Caki2 (cell line): Measurements from ENCODE around the gene ZBTB7B. TPM values are rescaled to one million over a fixed set of nuclear protein-coding genes. Genes with fewer than 3 reads are reported as not detected.

Source experiments
- DNase-seq: peaks from one replicate; pipeline ENCODE4 v3.0.0-alpha.2; 2015; ENCODE audit warnings: low read depth
- in situ Hi-C: cut with HindIII; loops from 2 replicates; pipeline ENCODE4 v1.10.0; 2016; ENCODE audit warnings: low sequenced_read_pairs, low pct_unique_long_range_greater_than_20kb, mixed read lengths
- total RNA-seq: library from RNA; depleted of rRNA; stranded (reverse); fragments of >200 nt; shearing (Covaris generic); gene quantifications from 2 replicates; pipeline ENCODE4 v1.2.3, GENCODE V29; 2014; ENCODE audit warnings: low replicate concordance

Gene ZBTB7B
- total RNA-seq, 1 experiment from 2014 or later = 22.8 TPM

GRCh38 chr1:155042789-155043188 lies 40.2 kb downstream of the ZBTB7B start:
- no peak for DNase-seq
- in situ Hi-C loops = no loop called here

GRCh38 chr1:155043301-155043702 lies 40.7 kb downstream of the ZBTB7B start:
- in situ Hi-C loops = no loop called here

GRCh38 chr1:155043793-155044192 lies 41.2 kb downstream of the ZBTB7B start:
- DNase-seq = no peak
- in situ Hi-C loops = no loop called here

More at GRCh38 chr1:155043301-155043702, 40.7 kb downstream of the ZBTB7B start:
- no peak for DNase-seq

- DNase-seq = no peak
- in situ Hi-C loops = no loop called here
Observed at GRCh38 chr1:155044365-155044764, 41.8 kb downstream of the ZBTB7B start.

- in situ Hi-C loops = no loop called here
- DNase-seq = peak; percentile 68
Observed at GRCh38 chr1:155044812-155045657, 42.4 kb downstream of the ZBTB7B start.

- DNase-seq = no peak
- in situ Hi-C loops = no loop called here
Observed at GRCh38 chr1:155048449-155049334, 46.1 kb downstream of the ZBTB7B start.

- in situ Hi-C loops = no loop called here
- DNase-seq = peak; percentile 12
Observed at GRCh38 chr1:155049651-155050559, 47.3 kb downstream of the ZBTB7B start.

- in situ Hi-C loops = no loop called here
- peak; percentile 82 for DNase-seq
Observed at GRCh38 chr1:155050560-155051341, 48.1 kb downstream of the ZBTB7B start, which contains the start of gene ADAM15. TSS of gene ADAM15 (plus strand) at chr1:155051316. CDS start at chr1:155051387, 71 bp downstream.

- no peak for DNase-seq
- in situ Hi-C loops = no loop called here
Observed at GRCh38 chr1:155051342-155051776, 48.8 kb downstream of the ZBTB7B start.

GRCh38 chr1:155051777-155052398 lies 49.3 kb downstream of the ZBTB7B start:
- in situ Hi-C loops = no loop called here
- peak; percentile 27 for DNase-seq

- in situ Hi-C loops = no loop called here
- DNase-seq = no peak
Observed at GRCh38 chr1:155052439-155053395, 50.1 kb downstream of the ZBTB7B start.

GRCh38 chr1:155053531-155054105 lies 51.0 kb downstream of the ZBTB7B start:
- in situ Hi-C loops = no loop called here
- no peak for DNase-seq

- no peak for DNase-seq
- in situ Hi-C loops = no loop called here
Observed at GRCh38 chr1:155057104-155057503, 54.5 kb downstream of the ZBTB7B start.

GRCh38 chr1:155057788-155058211 lies 55.2 kb downstream of the ZBTB7B start:
- DNase-seq = no peak
- in situ Hi-C loops = no loop called here

GRCh38 chr1:155060736-155061135 lies 58.1 kb downstream of the ZBTB7B start:
- DNase-seq = no peak
- in situ Hi-C loops = no loop called here
